ENCODE measurements around the gene LRRC25. TPM values are rescaled to one million over a fixed set of nuclear protein-coding genes. Genes with fewer than 3 reads are reported as not detected.
"Not testable (repeated sequence)": the region's sequence is repeated elsewhere in the genome, so short reads cannot be mapped to it uniquely, and the experiment has no call there.

The LRRC25 gene
- polyA plus RNA-seq, 4 donors, result 0.79 to 1.9 (median 1.1) TPM

DNA sequence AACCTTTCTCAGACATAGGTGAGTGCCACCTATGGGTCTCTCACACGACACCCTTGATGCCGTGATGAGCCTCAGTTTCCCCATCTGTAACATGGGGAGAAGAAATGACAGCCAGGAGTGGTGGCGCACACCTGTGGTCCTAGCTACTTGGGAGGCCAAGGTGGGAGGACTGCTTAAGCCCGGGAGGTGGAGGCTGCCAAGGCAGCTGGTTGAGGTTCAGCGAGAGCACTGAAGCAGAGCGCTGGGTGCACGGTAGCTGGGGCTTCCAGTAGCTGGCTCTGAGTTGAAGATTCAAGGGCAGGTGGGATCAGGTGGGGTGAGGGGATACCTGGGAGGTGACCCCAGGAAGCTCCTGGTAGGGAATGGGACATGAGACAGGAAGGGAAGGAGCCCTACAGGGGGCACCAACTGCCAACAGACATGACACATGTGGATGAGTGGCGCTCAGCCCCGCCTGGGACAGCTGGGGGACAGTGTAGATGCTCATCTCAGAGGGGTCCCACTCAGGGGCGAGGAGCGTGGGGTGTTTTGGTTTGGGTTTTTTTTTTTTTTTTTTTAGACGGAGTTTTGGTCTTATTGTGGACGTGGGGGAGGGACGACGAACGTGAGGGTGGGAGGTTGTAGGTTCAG, 15.3 kb upstream of the LRRC25 start:
- no peak for DNase-seq (ENCODE audit: low read depth in 4 of 4, low spot score in 2 of 4)

DNA sequence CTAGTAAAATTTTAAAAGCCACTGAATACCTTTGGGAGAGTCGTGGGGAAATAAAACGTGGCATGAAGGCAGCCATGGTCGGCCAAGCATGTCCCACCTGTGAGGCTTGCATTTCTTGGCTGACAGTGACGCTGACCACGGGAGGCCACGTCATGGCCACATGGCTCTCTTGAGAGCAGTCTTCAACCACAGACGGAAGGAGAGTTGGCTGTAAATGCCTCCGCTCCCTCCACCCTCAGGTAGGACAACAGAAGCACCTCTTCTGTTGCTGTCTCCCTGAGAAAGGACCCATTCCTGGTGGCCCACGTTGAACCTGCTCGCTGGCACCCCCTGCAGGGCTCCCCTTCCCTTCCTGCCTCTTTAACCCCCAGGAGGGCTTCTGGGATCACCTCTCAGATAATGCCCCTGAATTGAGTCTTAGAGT, 10.6 kb upstream of the LRRC25 start:
- DNase-seq (ENCODE audit: low read depth in 4 of 4, low spot score in 2 of 4), result no peak

DNA sequence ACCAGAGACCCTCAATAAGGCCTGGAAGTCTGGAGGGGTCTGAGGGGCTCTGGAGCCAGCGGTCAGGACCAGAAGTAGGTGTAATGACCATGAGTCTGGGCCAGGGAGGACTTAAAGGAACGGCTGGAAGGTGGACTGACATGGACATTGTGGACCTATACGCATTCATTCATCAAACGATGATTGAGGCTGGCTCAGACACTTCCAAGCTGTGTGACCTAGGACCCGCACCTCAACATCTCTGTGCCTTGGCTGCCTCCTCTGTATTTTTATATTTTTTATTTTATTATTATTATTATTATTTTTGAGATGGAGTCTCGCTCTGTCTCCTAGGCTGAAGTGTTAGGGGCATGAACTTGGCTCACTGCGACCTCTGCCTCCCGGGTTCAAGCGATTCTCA, 9.3 kb upstream of the LRRC25 start:
- DNase-seq (ENCODE audit: low read depth in 4 of 4, low spot score in 2 of 4), result no peak

DNA sequence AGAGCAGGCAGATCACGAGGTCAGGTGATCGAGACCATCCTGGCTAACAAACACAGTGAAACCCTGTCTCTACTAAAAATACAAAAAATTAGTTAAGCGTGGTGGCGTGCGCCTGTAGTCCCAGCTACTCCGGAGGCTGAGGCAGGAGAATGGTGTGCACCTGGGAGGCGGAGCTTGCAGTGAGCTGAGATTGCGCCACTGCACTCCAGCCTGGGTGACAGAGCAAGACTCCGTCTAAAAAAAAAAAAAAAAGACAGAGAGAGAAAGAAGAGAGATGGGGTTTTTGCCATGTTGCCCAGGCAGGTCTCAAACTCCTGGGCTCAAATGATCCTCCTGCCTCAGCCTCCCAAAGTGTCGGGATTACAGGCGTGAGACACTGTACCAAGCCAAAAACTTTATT, 8.3 kb upstream of the LRRC25 start:
- not testable (repeated sequence) for DNase-seq (ENCODE audit: low read depth in 4 of 4, low spot score in 2 of 4)

DNA sequence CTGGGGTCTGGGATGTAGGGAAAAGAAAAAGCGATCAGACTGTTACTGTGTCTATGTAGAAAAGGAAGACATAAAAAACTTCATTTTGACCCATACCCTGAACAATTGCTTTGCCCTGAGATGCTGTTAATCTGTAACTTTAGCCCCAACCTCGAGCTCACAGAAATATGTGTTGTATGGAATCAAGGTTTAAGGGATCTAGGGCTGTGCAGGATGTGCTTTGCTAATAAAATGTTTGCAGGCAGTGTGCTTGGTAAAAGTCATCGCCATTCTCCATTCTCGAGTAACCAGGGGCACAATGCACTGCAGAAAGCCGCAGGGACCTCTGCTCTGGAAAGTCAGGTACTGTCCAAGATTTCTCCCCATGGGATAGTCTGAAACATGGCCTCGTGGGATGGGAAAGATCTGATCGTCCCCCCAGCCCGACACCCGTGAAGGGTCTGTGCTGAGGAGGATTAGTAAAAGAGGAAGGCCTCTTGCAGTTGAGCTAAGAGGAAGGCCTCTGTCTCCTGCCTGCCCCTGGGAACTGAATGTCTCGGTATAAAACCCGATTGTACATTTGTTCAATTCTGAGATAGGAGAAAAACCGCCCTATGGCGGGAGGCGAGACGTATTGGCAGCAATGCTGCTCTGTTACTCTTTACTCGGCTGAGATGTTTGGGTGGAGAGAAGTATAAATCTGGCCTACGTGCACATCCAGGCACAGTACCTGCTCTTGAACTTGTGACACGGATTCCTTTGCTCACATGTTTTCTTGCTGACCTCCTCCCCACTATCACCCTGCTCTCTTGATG, 5.2 kb upstream of the LRRC25 start:
- DNase-seq (ENCODE audit: low read depth in 4 of 4, low spot score in 2 of 4), result not testable (repeated sequence)

DNA sequence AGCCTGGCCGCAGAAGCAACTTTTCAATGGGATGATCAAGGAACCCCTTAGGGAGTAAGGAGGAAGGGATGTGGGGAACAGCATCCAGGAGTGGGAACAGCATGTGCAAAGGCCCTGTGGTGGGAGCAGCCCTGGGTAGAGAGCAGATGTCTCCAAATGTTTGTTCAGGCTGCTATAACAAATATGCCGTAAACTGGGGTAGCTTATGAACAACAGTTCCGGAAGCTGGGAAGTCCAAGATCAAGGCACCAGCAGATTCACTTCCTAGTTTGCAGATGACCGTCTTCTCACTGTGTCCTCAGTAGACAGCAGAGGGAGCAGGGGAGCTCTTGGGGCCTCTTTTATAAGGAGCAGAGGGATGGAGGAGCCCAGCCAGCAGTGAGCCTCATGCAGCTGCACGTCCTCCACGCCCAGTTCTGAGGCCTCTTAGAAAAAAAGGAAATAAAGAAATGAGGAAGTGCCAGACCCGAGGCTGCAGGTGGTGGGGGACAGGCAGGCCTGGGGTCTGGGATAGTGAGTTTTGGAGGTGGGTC, 4.2 kb upstream of the LRRC25 start:
- no peak for DNase-seq (ENCODE audit: low read depth in 4 of 4, low spot score in 2 of 4)

DNA sequence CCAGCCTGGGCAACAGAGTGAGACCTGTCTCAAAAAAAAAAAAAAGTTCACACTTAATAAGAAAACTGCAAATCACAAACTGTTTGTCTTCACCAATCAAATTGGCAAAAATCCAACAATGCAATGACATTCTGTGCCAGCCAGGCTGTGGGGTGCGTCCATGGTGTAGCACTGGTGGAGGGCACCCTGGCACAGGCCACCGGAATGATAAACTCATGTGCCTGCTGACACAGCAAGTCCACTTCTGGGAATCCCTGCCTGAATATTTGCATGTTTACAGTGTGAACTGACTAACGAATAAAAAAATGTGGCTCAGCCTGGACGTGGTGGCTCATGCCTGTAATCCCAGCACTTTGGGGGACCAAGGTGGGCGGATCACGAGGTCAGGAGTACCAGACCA, 1.6 kb upstream of the LRRC25 start:
- DNase-seq (ENCODE audit: low read depth in 4 of 4, low spot score in 2 of 4), result no peak

DNA sequence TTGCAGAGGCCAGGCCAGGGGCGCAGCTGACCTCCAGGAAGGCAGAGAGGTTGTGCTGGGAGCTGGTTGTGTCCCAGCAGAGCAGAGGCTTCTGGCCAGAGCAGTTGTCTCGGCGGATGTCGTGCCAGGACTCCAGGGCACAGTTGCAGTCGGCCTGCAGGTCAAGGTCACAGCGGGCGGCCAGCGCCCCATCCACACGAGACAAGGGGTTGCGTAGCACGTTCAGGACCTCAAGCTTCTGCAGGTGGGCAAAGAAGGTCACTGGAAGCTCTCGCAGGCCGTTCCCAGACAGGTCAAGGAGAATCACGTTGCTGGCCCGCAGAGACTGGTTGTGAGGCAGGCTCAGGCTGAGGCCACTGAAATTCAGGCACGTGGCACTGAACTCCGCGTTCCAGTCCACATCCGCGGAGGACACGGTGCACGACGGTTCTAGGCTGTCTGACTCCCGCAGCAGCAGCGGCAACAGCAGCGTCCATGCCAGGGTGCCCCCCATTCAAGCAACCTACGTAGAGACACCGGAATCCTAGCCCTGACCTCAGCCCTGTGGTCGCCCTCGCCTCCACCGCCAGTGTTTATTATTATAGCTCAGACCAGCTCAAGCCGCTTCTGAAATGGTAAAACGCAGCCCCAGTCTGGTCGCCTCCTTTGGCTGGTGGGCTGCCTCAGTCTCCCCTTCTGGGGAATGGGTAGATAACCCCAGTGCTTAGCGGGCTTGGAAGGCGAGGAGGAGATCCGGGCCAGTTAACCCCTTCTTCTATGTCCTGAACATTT, 766 bp downstream of the LRRC25 start:
- no peak for DNase-seq (ENCODE audit: low read depth in 4 of 4, low spot score in 2 of 4)

DNA sequence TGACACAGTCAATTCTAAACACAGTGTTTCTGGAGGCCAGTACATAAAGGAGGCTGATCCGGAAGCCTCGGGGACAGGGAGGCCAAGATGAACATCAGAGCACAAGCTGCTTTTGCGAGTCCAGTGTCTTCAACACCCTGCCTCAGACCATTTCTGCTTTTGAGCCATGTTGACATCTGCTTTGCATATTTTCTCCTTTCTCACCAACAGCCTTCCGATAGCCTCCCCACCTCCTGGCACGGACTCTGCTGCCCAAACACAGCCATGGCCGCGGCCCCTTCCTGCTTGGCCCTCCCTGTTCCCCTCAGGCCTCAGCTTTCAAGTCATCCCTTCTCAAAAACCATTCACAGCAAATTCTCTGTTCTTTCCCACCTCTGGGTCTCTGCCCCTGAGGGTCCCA, 3.6 kb downstream of the LRRC25 start:
- no peak for DNase-seq (ENCODE audit: low read depth in 4 of 4, low spot score in 2 of 4)

DNA sequence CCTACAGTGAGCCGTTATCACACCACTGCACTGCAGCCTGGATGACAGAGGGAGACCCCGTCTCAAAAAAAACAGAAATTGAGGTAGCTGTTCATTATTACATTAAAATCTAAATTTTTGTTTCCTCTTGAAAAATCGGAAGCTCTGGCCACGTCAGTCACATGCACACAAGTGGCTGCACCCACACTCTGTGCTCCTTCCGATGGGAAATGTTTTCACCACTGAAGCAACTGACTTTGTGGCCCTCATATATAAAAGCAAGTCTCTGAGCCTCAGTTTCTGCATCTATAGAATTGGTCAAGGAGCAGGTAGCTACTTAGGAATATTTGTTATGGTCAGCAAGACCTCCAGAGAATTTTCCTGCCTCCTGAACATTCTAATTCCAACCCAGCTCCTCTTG, 4.5 kb downstream of the LRRC25 start:
- DNase-seq (ENCODE audit: low read depth in 4 of 4, low spot score in 2 of 4), result no peak

DNA sequence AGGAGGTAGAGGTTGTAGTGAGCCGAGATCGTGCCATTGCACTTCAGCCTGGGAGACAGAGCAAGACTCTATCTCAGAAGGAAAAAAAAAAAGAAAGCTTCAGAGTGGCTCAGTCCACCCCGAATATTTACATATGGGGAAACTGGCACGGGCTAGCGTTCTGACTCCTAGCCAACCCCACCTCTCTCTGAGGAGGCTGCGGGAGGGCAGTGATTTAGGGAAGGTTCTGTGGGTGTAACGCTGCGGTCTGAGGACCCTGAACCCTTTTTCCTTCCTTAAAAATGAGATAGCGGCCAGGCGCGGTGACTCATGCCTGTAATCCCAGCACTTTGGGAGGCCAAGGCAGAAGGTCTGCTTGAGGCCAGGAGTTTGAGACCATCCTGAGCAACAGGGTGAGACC, 5.0 kb downstream of the LRRC25 start:
- no peak for DNase-seq (ENCODE audit: low read depth in 4 of 4, low spot score in 2 of 4)

DNA sequence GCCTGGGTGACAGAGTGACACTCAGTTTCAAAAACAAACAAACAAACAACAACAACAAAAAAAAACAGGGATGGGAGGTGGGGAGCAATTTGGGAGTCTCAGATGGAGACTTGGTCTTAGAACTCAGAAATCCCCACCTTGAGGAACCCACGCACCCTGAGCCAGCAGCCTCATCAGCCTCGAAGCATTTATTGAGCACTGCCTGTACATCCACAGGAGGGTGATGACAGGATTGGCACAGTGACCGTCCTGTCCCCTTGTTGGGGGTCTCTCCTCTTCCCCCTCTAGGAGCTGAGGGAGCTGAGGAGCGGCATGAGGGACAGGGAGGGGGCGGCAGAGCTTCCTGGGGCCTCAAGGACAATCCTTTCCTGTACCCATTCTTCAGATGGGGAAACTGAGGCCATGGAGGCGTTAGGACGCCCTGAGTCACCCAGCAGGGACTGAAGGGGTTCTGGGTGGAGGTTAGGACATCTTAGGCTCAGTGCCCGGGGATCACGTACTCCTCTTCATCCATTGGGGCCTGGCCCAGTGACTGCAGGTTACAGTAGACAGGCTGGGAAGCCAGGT, 5.8 kb downstream of the LRRC25 start:
- no peak for DNase-seq (ENCODE audit: low read depth in 4 of 4, low spot score in 2 of 4)

DNA sequence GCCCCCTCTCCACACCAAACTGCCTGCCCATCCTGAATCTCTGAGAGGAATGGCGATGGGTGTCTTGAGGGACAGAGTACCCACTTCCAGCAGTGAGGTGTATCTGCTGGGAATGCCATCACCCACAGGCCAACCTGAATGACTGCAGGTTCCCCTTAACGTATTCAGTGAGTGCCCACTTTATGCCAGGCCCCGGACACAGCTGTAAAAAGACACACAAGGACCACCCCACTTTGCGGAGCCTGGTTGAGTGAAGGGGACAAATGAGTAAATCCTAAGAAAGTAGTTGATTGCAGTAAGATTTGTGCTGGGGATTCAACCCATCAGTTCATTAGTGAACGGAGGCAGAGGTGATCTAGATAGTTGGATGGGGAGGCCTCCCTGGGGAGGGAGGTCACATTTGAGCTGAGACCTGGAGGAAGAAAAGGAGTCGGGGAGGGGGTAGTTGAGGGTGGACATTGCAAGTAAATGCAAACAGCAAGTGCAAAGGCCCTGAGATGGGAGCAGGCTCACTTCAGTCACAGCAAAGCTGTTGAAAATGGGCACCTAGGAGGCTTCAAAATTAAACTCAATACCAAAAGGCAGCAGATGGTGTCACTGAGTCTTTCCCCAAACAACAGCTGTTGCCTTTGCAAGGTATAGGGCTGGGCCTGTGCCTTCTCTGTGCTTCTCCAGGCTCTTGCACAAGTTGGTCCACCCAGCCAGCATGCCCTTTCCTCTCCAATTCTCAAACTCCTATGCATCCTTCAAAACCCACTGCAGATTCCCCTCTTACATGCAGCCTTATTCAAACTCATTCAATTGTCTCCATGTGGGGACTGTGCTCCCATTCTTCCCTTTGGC, 7.1 kb downstream of the LRRC25 start:
- DNase-seq (ENCODE audit: low read depth in 4 of 4, low spot score in 2 of 4), result no peak

DNA sequence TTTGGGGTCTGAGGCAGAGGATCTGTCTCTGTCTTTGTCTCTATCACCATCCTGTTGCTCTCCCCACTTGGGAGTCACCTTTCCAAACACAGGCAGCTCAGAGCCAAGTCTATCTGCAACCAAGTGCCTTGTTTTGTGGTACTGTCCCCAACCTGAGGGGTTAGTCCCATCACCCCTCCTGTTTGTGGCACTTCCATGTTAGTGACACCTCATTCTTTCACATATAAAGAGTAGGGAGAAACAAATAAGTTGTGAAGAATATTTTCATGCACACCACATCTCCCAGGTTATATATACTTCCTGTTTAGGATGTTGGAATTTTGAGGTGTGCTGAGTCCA, 7.7 kb downstream of the LRRC25 start:
- no peak for DNase-seq (ENCODE audit: low read depth in 4 of 4, low spot score in 2 of 4)

DNA sequence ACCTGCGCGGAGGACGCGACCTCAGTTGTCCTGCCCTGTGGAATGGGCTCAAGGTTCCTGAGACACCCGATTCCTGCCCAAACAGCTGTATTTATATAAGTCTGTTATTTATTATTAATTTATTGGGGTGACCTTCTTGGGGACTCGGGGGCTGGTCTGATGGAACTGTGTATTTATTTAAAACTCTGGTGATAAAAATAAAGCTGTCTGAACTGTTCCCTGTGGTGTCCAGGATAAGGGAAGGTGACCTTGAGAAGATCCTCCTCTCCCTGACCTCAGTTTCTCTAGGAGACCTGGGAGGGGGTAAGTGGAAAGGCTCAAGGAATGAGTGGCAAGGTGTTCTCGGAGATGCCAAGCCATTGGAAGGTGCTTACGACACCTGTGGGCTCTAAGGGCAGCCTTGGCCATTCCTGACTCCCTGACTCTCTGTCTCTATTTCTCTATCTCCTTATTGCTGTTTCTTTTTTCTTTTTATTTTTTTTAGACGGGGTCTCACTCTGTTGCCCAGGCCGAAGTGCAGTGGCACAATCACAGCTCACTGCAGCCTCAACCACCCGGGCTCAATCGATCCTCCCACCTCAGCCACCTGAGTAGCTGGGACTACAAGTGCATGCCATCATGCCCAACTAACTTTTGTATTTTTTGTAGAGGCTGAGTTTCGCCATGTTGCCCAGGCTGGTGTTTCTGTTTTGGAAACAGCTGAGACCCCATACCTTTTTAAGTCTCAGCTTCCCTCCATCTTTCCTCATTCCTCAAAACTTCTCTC, 8.3 kb downstream of the LRRC25 start:
- DNase-seq (ENCODE audit: low read depth in 4 of 4, low spot score in 2 of 4), result no peak

DNA sequence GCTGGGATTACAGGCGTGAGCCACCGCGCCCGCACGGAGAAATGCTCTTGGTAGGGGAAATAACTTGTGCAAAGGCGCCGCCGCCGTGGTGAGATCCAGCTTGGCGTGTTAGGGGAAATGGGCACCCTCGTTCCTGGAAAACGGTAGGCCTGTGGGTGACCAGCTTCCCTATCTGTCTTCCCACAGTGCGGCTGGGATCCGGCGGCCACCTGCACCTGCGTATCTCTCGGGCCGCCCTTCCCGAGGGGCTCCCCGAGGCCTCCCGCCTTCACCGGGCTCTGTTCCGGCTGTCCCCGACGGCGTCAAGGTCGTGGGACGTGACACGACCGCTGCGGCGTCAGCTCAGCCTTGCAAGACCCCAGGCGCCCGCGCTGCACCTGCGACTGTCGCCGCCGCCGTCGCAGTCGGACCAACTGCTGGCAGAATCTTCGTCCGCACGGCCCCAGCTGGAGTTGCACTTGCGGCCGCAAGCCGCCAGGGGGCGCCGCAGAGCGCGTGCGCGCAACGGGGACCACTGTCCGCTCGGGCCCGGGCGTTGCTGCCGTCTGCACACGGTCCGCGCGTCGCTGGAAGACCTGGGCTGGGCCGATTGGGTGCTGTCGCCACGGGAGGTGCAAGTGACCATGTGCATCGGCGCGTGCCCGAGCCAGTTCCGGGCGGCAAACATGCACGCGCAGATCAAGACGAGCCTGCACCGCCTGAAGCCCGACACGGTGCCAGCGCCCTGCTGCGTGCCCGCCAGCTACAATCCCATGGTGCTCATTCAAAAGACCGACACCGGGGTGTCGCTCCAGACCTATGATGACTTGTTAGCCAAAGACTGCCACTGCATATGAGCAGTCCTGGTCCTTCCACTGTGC, 9.1 kb downstream of the LRRC25 start:
- peak in 2 of 4 donors; percentile 72 to 76 for DNase-seq (ENCODE audit: low read depth in 4 of 4, low spot score in 2 of 4)

DNA sequence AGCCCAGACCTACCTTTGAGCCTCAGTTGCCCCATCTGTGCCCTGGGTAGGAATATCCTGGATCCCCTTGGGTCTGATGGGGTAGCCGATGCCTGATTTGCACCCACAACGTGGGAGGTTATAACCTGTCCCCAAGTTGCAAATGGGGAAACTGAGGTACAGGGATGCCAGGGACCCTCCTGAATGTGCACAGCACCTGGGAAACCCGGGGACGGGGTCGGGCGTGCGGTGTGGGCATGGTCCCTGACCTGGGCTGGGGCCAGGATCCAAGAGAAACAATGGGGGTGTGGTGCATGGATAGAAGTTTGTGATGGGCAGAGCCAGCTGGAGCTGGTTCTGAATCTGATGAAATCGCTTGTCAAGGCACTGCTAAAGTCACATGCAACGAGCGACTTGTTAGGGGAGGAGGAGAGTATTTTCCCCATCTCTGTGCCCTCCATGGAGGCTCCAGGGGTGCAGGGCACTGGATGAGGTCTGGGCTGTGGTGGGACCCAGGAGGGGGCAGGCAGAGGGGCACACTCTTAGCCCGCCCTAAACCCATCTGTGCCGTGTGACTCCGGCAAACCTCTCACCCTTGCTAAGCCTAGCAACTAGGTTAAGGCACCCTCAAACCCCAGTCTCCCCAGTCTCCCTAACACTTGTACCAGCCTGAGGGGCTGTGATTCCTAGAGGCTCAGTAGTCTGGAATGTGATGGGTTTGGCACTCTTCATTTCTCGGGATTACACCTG, 10.7 kb downstream of the LRRC25 start:
- no peak for DNase-seq (ENCODE audit: low read depth in 4 of 4, low spot score in 2 of 4)
